Spleen (tissue), 3 donors: Measurements from ENCODE around the gene CNGA4.

Experiments used
- POLR2A ChIP-seq, 3 donors: fragments of 450-650 bp; IDR thresholded peaks; one replicate each; pipeline ENCODE4 v1.5.1; 2017; ENCODE audit warnings: antibody characterized with exemption in 3 of 3, mild to moderate bottlenecking in 1 of 3
- POLR2AphosphoS5 ChIP-seq, 3 donors: sonication (generic); formaldehyde crosslinking; IDR thresholded peaks; one replicate each; pipeline ENCODE4 v1.5.1; 2017; ENCODE audit warnings: antibody characterized with exemption in 3 of 3

DNA sequence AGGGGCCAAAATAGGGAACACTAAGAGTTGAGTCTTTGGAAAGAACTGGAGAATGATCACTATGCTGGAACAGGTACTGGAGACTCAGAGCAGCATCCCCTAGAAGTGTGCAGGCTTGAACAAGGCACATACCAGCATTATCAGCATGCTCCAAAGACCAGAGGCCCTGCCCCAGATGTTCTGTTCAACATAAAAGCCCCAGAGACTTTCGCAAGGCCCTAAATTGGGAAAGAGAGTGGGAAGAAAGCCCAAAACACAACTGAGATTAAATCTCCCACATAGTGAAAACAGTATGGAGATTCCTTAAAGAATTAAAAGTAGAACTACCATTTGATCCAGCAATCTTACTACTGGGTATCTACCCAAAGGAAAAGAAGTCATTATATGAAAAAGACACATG is 9.4 kb downstream of the CNGA4 start:
- no peak for TF ChIP-seq POLR2A (IDR thresholded peaks at IDR 0.05)
- no peak for TF ChIP-seq POLR2AphosphoS5 (IDR thresholded peaks at IDR 0.05)
